H1 (cell line): ENCODE data around the gene MUC2. TPM values are rescaled to one million over a fixed set of nuclear protein-coding genes. Genes with fewer than 3 reads are reported as not detected.

Source experiments
- CTCF ChIA-PET: fragments of 300-600 bp; sonication (Branson Sonifier 250); formaldehyde crosslinking; loops from one replicate; lab custom pipeline; 2021; ENCODE audit not compliant: partially characterized antibody; lab: Charles Lee
- POLR2A ChIA-PET: fragments of 300-600 bp; sonication (Branson Sonifier 250); formaldehyde crosslinking; loops from one replicate; lab custom pipeline; 2021; ENCODE audit warnings: inconsistent platforms; ENCODE audit not compliant: partially characterized antibody; lab: Charles Lee
- DNase-seq, 2 experiments: peaks; one replicate each; pipeline versions ENCODE4 v3.0.0 to v3.0.0-alpha.2; 2010 to 2022; ENCODE audit warnings: low spot score in 2 of 2, low read depth in 1 of 2, mixed read lengths in 1 of 2
- FAIRE-seq: peaks from 2 replicates; lab custom pipeline; 2011; peaks lifted over from hg19 to GRCh38; lab: Jason Lieb, UNC
- H2AFZ ChIP-seq: 2 replicates; pipeline ENCODE4 v1.8.1; 2012; ENCODE audit warnings: low read length, inconsistent platforms
- H2AK5ac ChIP-seq: 2 replicates; pipeline ENCODE4 v1.6.1; 2013; ENCODE audit warnings: low read depth, low read length
- H2BK120ac ChIP-seq: replicated peaks from 2 replicates; pipeline ENCODE3; 2013; ENCODE audit warnings: low read depth, low read length, inconsistent platforms
- H2BK12ac ChIP-seq: 2 replicates; pipeline ENCODE4 v1.6.1; 2013; ENCODE audit warnings: low read depth, low read length
- H2BK15ac ChIP-seq: 2 replicates; pipeline ENCODE4 v1.6.1; 2013; ENCODE audit warnings: low read length
- H2BK20ac ChIP-seq: 2 replicates; pipeline ENCODE4 v1.6.1; 2013; ENCODE audit warnings: low read length
- H2BK5ac ChIP-seq: 2 replicates; pipeline ENCODE4 v1.6.1; 2013; ENCODE audit warnings: low read depth, low read length
- H3K14ac ChIP-seq: 2 replicates; pipeline ENCODE4 v1.6.1; 2013; ENCODE audit warnings: inconsistent platforms; ENCODE audit not compliant: insufficient read length
- H3K18ac ChIP-seq: 2 replicates; pipeline ENCODE4 v1.6.1; 2013; ENCODE audit warnings: low read length; ENCODE audit errors: extremely low read depth
- H3K23ac ChIP-seq: 2 replicates; pipeline ENCODE4 v1.6.1; 2013; ENCODE audit warnings: inconsistent platforms; ENCODE audit not compliant: insufficient read length
- H3K23me2 ChIP-seq: 2 replicates; pipeline ENCODE4 v1.6.1; 2013; ENCODE audit warnings: low read depth, low read length
- H3K27ac ChIP-seq: 2 replicates; pipeline ENCODE4 v1.6.1; 2011; ENCODE audit warnings: low read depth, low read length, inconsistent platforms
- H3K27me3 ChIP-seq, 4 experiments: replicated peaks in 1 of 4; 1 replicate in 1 of 4; 2 replicates in 3 of 4; pipeline versions ENCODE4 v1.6.1 to v1.8.1; 2011 to 2013; ENCODE audit warnings: low read length in 3 of 4, mild to moderate bottlenecking in 3 of 4, inconsistent platforms in 2 of 4, mixed read lengths in 2 of 4, moderate library complexity in 1 of 4; ENCODE audit not compliant: control insufficient read depth in 3 of 4, insufficient read depth in 3 of 4; ENCODE audit errors: extremely low read depth in 1 of 4
- H3K36me3 ChIP-seq, 4 experiments: 2 replicates each; pipeline versions ENCODE4 v1.6.1 to v1.8.1; 2011 to 2013; ENCODE audit warnings: mild to moderate bottlenecking in 4 of 4, low read length in 3 of 4, moderate library complexity in 2 of 4, control low read depth in 1 of 4, inconsistent platforms in 1 of 4; ENCODE audit not compliant: insufficient read depth in 4 of 4, control insufficient read depth in 2 of 4
- H3K4ac ChIP-seq: replicated peaks from 2 replicates; pipeline ENCODE3; 2013; ENCODE audit warnings: low read length, low read depth, mixed read lengths, inconsistent platforms; ENCODE audit not compliant: insufficient read length
- H3K4me1 ChIP-seq, 4 experiments: replicated peaks in 1 of 4; 1 replicate in 1 of 4; 2 replicates in 3 of 4; pipeline versions ENCODE4 v1.6.1 to v1.8.1; 2011 to 2013; ENCODE audit warnings: low read length in 3 of 4, inconsistent platforms in 2 of 4, mixed read lengths in 1 of 4; ENCODE audit not compliant: insufficient read depth in 4 of 4, control insufficient read depth in 3 of 4
- H3K4me2 ChIP-seq, 2 experiments: 2 replicates each; pipeline versions ENCODE4 v1.6.1 to v1.8.1; 2011 to 2013; ENCODE audit warnings: low read depth in 2 of 2, low read length in 2 of 2, control low read depth in 1 of 2, inconsistent platforms in 1 of 2, mild to moderate bottlenecking in 1 of 2; ENCODE audit not compliant: insufficient read depth in 1 of 2
- H3K4me3 ChIP-seq, 4 experiments: fragments of 200-600, 300-600 bp in 1 of 4; sonication (generic), shearing (Covaris generic), sonication (Bioruptor Twin) in 1 of 4; 2 replicates each; pipeline versions ENCODE4 v1.5.1 to v1.8.1; 2011 to 2016; ENCODE audit warnings: low read length in 4 of 4, low read depth in 3 of 4, control low read depth in 2 of 4, inconsistent platforms in 2 of 4, mild to moderate bottlenecking in 2 of 4, mixed read lengths in 1 of 4, moderate library complexity in 1 of 4; ENCODE audit not compliant: insufficient read depth in 2 of 4; ENCODE audit errors: extremely low read depth in 1 of 4
- H3K56ac ChIP-seq: replicated peaks from 2 replicates; pipeline ENCODE3; 2013; ENCODE audit warnings: low read depth, mild to moderate bottlenecking, mixed read lengths, low read length, inconsistent platforms; ENCODE audit not compliant: insufficient read length
- H3K79me1 ChIP-seq: 2 replicates; pipeline ENCODE4 v1.6.1; 2013; ENCODE audit warnings: low read depth, low read length, control low read depth
- H3K79me2 ChIP-seq, 2 experiments: 2 replicates each; pipeline versions ENCODE4 v1.6.1 to v1.8.1; 2012 to 2013; ENCODE audit warnings: low read length in 2 of 2, mild to moderate bottlenecking in 2 of 2, inconsistent platforms in 1 of 2; ENCODE audit not compliant: insufficient read depth in 2 of 2, control insufficient read depth in 1 of 2
- H3K9ac ChIP-seq, 4 experiments: replicated peaks in 1 of 4; 1 replicate in 1 of 4; 2 replicates in 3 of 4; pipeline versions ENCODE4 v1.6.1 to v1.8.1; 2011 to 2013; ENCODE audit warnings: low read depth in 3 of 4, low read length in 3 of 4, control low read depth in 2 of 4, mild to moderate bottlenecking in 2 of 4, moderate library complexity in 2 of 4, inconsistent platforms in 1 of 4; ENCODE audit errors: extremely low read depth in 1 of 4
- H3K9me3 ChIP-seq, 2 experiments: 2 replicates each; pipeline versions ENCODE4 v1.6.1 to v1.8.1; 2012 to 2013; ENCODE audit warnings: mild to moderate bottlenecking in 2 of 2, moderate library complexity in 2 of 2, control low read depth in 1 of 2, inconsistent platforms in 1 of 2, low read depth in 1 of 2, low read length in 1 of 2, mixed read lengths in 1 of 2; ENCODE audit not compliant: insufficient read depth in 2 of 2
- H4K20me1 ChIP-seq, 2 experiments: replicated peaks in 1 of 2; 2 replicates each; pipeline versions ENCODE3 to v1.8.1; 2011 to 2013; ENCODE audit warnings: inconsistent platforms in 2 of 2, low read length in 2 of 2, mild to moderate bottlenecking in 1 of 2; ENCODE audit not compliant: insufficient read depth in 2 of 2, control insufficient read depth in 1 of 2
- H4K5ac ChIP-seq: 2 replicates; pipeline ENCODE4 v1.6.1; 2013; ENCODE audit warnings: low read length, low read depth, mixed read lengths, inconsistent platforms; ENCODE audit not compliant: insufficient read length
- H4K8ac ChIP-seq: 2 replicates; pipeline ENCODE4 v1.8.0; 2013; ENCODE audit warnings: mild to moderate bottlenecking, moderate library complexity, low read length, inconsistent platforms; ENCODE audit not compliant: insufficient read depth; ENCODE audit errors: extremely low read depth
- H4K91ac ChIP-seq: replicated peaks from 2 replicates; pipeline ENCODE3; 2013; ENCODE audit warnings: low read length, mixed read lengths, inconsistent platforms; ENCODE audit not compliant: insufficient read length
- CHD1 ChIP-seq: IDR thresholded peaks from 2 replicates; pipeline ENCODE4 v1.6.1; 2012; ENCODE audit warnings: low read depth, low read length, improper control_type of control experiment
- GTF2F1 ChIP-seq: IDR thresholded peaks from 2 replicates; pipeline ENCODE4 v1.6.1; 2012; ENCODE audit warnings: low read depth, low read length, improper control_type of control experiment, borderline replicate concordance
- KDM4A ChIP-seq: IDR thresholded peaks from one replicate; pipeline ENCODE4 v1.7.1; 2012; ENCODE audit warnings: low read depth, mild to moderate bottlenecking, moderate library complexity, low read length, inconsistent platforms; ENCODE audit not compliant: severe bottlenecking
- POLR2A ChIP-seq, 2 experiments: IDR thresholded peaks; 1 replicate in 1 of 2; 2 replicates in 1 of 2; pipeline ENCODE4 v1.6.1; 2011; ENCODE audit warnings: low read depth in 2 of 2, low read length in 2 of 2, mild to moderate bottlenecking in 2 of 2; ENCODE audit errors: control extremely low read depth in 1 of 2
- RXRA ChIP-seq: IDR thresholded peaks from 2 replicates; pipeline ENCODE4 v1.6.1; 2011; ENCODE audit warnings: low read depth, mild to moderate bottlenecking, low read length, moderate library complexity; ENCODE audit not compliant: insufficient read depth
- TBP ChIP-seq: IDR thresholded peaks from 2 replicates; pipeline ENCODE4 v1.6.1; 2011; ENCODE audit warnings: low read depth, low read length, improper control_type of control experiment
- TCF12 ChIP-seq: IDR thresholded peaks from 2 replicates; pipeline ENCODE4 v1.6.1; 2011; ENCODE audit warnings: low read depth, mild to moderate bottlenecking, low read length
- WGBS, 2 experiments: shearing (Covaris generic) in 1 of 2; methylation state at CpG; one replicate each; pipeline versions ENCODE4 v1.1.6 to v1.1.7; 2013 to 2015; ENCODE audit warnings: low lambda C conversion rate in 2 of 2, mixed read lengths in 2 of 2, inconsistent platforms in 1 of 2, low coverage in 1 of 2, missing lambda C conversion rate in 1 of 2; ENCODE audit not compliant: insufficient replicate concordance in 2 of 2, insufficient coverage in 1 of 2, insufficient read length in 1 of 2; ENCODE audit errors: extremely low coverage in 1 of 2, missing lambda C conversion rate in 1 of 2; 5-methylcytosine and 5-hydroxymethylcytosine counted together
- polyA plus RNA-seq, 7 experiments: library from polyadenylated mRNA; depleted of rRNA in 3 of 7; stranded (reverse) in 5 of 7; unstranded in 2 of 7; fragments of >200 nt in 5 of 7; fragments of 200-250 nt in 2 of 7; gene quantifications; 1 replicate in 5 of 7; 2 replicates in 1 of 7; 4 replicates in 1 of 7; pipeline versions ENCODE4 v1.2.1 to v1.2.3, GENCODE V29; 2011 to 2013; ENCODE audit warnings: missing spikeins in 2 of 7, mixed read lengths in 2 of 7
- total RNA-seq: library from RNA; stranded (reverse); fragmentation: NEBNext Ultra II Directional; extraction: Animal tissue kit (Norgen Biotek cat#: 25700); gene quantifications from 2 replicates; pipeline ENCODE4 v1.2.1, GENCODE V29; 2021
- TF ChIP-seq, protein P1 (sequence below), 3 experiments: IDR thresholded peaks; 1 replicate in 2 of 3; 2 replicates in 1 of 3; pipeline versions ENCODE4 v1.5.1 to v1.6.1; 2011; ENCODE audit warnings: low read length in 3 of 3, mild to moderate bottlenecking in 3 of 3, inconsistent platforms in 2 of 3, low read depth in 1 of 3, moderate library complexity in 1 of 3; ENCODE audit not compliant: insufficient read depth in 1 of 3; ENCODE audit errors: control extremely low read depth in 1 of 3
- TF ChIP-seq, protein P2 (sequence below): IDR thresholded peaks from 2 replicates; pipeline ENCODE4 v1.6.1; 2011; ENCODE audit warnings: low read depth, mild to moderate bottlenecking, low read length; ENCODE audit not compliant: insufficient read depth
- TF ChIP-seq, protein P3 (sequence below): IDR thresholded peaks from 2 replicates; pipeline ENCODE4 v1.6.1; 2011; ENCODE audit warnings: low read length, improper control_type of control experiment

The MUC2 gene
- total and polyA plus RNA-seq, 2 of the 8 experiments (the other 6 are each of a cell fraction or from before 2014, with no cell fraction given) = not detected

DNA sequence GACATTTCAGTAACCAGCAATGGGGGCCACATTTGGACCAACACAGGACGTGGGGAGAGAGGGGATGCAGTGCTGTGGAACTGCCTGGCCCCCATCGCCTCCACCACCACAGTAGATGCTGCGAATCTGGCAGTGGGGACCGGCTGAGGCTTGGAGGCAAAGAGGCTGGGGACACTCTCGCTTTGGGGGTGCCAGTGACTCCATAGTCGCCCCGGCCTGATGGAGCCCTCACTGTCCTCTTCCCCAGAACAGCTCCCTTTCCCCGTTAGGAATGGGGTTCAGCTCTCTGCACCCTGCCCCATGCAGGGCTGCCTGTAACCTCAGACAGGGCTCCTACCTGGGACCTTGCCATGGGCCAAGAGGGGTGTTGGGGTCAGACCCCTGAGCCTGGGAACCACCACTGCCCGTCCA is 1.8 kb upstream of the MUC2 start:
- peaks cover 0 to 2% (median 0%) of the 10 kb centered on the region in 4 experiments; a peak in 1 of 7 replicates for H3K27me3 ChIP-seq
- no peaks in the 10 kb centered on the region for H3K36me3 ChIP-seq
- H3K23me2 ChIP-seq = peaks cover 6% of the 10 kb centered on the region; the same call in 1 of the 2 replicates
- DNase-seq = peak in 1 of 2 experiments; percentile 39
- H3K56ac ChIP-seq = no peak overlapping the region
- ChIA-PET CTCF (interaction anchor here (1.4 kb wide), 1 partner anchor 20 kb away, joined by 3 read pairs; no protein-coding TSS in a partner anchor), POLR2A (no interaction called here)
- H2AFZ ChIP-seq = no peak overlapping the region
- no peak overlapping the region for H4K91ac ChIP-seq
- H3K79me2 ChIP-seq = no peaks in the 10 kb centered on the region
- H3K9ac ChIP-seq = no peak overlapping the region
- FAIRE-seq = no peak
- H2BK15ac ChIP-seq = no peak overlapping the region
- no peak overlapping the region for H3K14ac ChIP-seq
- 0 out of 2 replicates have a peak overlapping the region, but pooled peaks have one; percentile 68 for H4K8ac ChIP-seq
- H2AK5ac ChIP-seq = no peak overlapping the region
- 76% methylated on average over 8 of the region's 9 CpGs; no CpG with 5 or more reads in 1 of the 2 experiments for WGBS, 2 experiments
- no peak overlapping the region for H2BK120ac ChIP-seq
- H2BK12ac ChIP-seq = no peak overlapping the region
- no peak overlapping the region for H4K5ac ChIP-seq
- H3K27ac ChIP-seq = no peak overlapping the region
- H3K23ac ChIP-seq = no peak overlapping the region
- H3K79me1 ChIP-seq = no peaks in the 10 kb centered on the region
- no peak overlapping the region for H3K4me3 ChIP-seq
- H2BK5ac ChIP-seq = peak overlapping the region; percentile 44
- peaks cover 0 to 3% (median 0%) of the 10 kb centered on the region in 4 experiments; a peak in 2 of 7 replicates for H3K4me1 ChIP-seq
- no peak overlapping the region; the same call in 1 of the 2 replicates for H3K18ac ChIP-seq
- H2BK20ac ChIP-seq = no peak overlapping the region
- no peak overlapping the region for H3K4ac ChIP-seq
- H3K4me2 ChIP-seq = no peak overlapping the region
- H3K9me3 ChIP-seq = no peaks in the 10 kb centered on the region
- H4K20me1 ChIP-seq = peaks cover 0 to 2% of the 10 kb centered on the region in 2 experiments
- TF ChIP-seq, protein P1, sequence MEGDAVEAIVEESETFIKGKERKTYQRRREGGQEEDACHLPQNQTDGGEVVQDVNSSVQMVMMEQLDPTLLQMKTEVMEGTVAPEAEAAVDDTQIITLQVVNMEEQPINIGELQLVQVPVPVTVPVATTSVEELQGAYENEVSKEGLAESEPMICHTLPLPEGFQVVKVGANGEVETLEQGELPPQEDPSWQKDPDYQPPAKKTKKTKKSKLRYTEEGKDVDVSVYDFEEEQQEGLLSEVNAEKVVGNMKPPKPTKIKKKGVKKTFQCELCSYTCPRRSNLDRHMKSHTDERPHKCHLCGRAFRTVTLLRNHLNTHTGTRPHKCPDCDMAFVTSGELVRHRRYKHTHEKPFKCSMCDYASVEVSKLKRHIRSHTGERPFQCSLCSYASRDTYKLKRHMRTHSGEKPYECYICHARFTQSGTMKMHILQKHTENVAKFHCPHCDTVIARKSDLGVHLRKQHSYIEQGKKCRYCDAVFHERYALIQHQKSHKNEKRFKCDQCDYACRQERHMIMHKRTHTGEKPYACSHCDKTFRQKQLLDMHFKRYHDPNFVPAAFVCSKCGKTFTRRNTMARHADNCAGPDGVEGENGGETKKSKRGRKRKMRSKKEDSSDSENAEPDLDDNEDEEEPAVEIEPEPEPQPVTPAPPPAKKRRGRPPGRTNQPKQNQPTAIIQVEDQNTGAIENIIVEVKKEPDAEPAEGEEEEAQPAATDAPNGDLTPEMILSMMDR (IDR thresholded peaks at IDR 0.05; ENCODE audit: control extremely low read depth in 1 of 3, insufficient read depth in 1 of 3, low read depth in 1 of 3, low read length in 3 of 3) = no peak
- no peak for TF ChIP-seq TBP
- TF ChIP-seq CHD1 = no peak
- no peak for TF ChIP-seq KDM4A
- TF ChIP-seq POLR2A (IDR thresholded peaks at IDR 0.05; ENCODE audit: control extremely low read depth in 1 of 2, low read depth in 2 of 2, low read length in 2 of 2) = no peak
- no peak for TF ChIP-seq RXRA
- no peak for TF ChIP-seq GTF2F1
- TF ChIP-seq, protein P2, sequence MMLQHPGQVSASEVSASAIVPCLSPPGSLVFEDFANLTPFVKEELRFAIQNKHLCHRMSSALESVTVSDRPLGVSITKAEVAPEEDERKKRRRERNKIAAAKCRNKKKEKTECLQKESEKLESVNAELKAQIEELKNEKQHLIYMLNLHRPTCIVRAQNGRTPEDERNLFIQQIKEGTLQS = no peak
- TF ChIP-seq, protein P3, sequence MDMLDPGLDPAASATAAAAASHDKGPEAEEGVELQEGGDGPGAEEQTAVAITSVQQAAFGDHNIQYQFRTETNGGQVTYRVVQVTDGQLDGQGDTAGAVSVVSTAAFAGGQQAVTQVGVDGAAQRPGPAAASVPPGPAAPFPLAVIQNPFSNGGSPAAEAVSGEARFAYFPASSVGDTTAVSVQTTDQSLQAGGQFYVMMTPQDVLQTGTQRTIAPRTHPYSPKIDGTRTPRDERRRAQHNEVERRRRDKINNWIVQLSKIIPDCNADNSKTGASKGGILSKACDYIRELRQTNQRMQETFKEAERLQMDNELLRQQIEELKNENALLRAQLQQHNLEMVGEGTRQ = no peak
- no peak for TF ChIP-seq TCF12
